Measurements from ENCODE around the gene SREK1.

Gene SREK1

GRCh38 chr5:66164044-66164790 lies 20.1 kb downstream of the SREK1 start:
- DNase-seq = no peak

DNA sequence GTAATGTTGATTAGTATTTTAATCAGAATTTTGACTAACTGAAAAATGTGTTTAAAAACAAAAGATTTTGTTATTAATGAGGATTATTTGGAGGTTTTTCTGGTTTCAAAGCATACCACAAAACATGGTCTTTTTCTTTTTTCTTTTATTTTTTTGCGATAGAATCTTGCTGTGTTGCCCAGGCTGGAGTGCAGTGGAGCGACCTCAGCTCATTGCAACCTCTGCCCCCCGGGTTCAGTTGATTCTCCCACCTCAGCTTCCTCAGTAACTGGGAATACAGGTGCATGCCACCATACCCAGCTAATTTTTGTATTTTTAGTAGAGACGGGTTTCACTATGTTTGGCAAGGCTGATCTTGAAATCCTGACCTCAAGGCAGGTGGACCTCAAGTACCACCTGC lies 24.1 kb downstream of the SREK1 start:
- no peak for DNase-seq

DNA sequence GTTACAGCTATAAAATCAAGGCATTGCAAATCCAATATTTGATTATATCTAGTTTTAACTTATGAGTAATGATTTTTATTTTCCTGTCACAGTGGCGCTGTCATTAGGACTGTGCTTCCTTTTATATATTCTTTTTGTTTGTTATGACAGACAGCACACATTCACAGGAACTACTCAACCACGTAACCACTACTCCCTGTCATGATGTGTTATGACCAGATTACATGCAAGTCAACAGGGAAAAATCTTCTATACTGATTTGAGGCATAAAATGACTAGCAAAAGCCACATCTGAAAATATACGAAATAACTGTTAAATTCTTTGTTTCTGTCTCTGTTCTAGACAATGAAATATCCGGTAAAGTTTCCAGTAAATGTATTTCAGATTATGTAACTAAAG lies 25.4 kb downstream of the SREK1 start:
- no peak for DNase-seq

- no peak for DNase-seq
These were observed 26.3 kb downstream of the SREK1 start for GRCh38 chr5:66170195-66170919.

DNA sequence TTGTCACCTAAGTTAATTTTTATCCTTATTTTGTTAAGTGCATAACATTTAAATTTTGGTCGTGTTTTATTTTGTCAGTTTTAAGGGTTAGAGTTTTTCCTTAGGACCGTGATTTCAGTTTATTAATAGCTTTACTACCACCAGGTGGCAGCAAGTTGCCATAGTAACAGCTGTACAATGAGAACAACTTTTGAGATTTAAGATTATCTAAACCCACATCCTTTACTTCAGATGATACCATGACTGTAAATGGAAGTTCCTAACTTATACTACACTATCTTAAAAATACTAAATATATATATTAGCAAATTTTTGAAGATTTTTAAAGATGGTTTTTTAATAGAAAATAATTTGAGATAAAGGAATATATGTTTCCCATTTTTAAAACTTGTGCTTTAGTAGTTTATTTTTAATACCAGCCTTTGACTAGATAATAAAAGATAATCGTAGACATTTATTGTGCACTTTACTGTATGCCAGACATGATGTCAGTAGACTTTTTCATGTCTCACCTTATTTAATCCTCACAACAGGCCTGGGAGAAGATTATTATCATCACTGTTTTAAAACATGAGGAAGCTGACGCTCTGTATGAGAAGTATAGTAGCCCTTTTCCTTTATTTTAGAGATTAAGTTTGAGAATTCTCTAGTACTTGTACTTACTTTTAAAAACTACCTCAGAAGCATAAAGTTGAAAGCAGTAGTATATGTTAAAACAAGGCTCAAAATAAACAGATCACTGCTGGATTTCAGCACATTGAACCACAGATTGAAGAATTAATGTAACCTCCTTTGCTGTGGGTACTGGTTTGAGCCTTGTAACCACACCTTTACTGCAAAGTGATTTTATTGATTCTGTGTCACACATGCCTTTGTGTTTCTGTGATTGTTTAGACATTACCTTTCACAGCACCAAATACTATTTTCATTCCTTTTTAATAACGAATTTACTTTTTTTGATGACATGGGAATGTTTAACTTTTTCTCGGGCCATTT lies 27.5 kb downstream of the SREK1 start:
- no peak for DNase-seq

DNA sequence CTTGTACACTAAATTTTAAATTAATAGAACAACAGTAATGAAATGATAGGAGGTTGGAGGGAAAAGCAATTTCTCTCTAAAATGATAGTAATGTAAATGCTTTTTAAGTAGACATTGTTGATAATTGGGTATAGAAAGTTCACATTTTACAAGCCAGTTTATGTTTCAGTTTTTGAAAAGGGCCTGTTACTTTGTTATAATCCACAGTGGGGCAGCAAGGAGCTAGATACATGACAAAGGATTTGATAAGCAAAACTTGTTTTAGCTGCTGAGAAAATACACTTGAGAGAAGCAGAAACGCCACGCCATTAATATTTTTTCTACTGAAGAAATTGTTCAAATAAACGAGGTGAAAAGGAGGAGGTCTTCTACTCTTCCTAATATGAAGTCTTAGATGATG lies 30.2 kb downstream of the SREK1 start:
- no peak for DNase-seq

DNA sequence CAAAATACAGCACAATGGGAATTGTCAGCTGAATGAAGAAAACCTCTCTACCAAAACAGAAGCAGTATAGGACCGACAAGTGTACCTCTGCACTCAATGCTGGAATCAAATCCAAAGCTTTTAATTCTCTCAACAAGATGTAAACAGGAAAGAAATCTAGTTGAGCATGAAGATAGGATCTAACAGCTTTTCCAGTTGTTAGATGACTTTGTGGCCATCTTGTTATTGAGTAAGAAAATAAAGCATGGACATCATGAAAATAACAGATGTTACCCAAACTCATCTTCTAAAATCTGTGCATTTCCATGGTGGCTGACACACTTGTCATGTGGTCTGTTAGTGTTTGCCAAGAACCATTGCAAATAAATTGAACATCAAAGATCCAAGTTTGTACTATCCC lies 34.7 kb downstream of the SREK1 start:
- DNase-seq = no peak

DNA sequence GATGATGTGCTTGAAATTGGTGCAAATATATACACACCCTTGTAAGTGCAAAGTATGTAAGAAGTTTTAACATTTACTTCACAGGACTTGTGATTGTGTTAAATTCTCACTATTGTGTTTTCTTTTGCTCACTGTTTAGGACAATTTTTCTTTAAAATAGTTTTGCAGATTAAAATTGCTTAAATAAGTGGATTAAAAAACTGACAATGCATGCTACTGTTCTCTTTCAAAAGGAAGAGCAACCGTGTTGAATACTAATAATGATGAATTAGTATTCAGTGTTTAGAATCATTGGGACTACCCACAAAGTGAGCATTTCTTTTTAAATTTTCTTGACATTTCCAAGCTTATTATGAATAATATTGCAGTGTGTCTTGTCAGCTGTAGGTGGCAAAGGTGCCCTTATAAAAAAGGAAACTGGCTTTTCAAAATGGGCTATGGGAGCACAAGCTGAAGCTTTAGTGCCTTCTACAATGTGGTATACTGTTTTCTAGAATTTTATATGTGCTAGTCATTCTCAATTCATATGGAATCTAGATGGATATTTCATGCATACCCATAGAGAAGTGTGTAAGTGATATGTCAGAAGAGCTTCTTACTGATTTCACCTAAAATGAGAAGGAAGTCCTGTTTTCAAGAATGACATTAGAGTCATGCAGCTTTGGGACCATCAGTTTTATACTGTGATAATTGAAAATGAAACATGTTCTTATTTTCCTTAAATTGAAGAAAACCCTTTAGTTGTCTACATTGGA lies 35.4 kb downstream of the SREK1 start:
- DNase-seq = no peak

DNA sequence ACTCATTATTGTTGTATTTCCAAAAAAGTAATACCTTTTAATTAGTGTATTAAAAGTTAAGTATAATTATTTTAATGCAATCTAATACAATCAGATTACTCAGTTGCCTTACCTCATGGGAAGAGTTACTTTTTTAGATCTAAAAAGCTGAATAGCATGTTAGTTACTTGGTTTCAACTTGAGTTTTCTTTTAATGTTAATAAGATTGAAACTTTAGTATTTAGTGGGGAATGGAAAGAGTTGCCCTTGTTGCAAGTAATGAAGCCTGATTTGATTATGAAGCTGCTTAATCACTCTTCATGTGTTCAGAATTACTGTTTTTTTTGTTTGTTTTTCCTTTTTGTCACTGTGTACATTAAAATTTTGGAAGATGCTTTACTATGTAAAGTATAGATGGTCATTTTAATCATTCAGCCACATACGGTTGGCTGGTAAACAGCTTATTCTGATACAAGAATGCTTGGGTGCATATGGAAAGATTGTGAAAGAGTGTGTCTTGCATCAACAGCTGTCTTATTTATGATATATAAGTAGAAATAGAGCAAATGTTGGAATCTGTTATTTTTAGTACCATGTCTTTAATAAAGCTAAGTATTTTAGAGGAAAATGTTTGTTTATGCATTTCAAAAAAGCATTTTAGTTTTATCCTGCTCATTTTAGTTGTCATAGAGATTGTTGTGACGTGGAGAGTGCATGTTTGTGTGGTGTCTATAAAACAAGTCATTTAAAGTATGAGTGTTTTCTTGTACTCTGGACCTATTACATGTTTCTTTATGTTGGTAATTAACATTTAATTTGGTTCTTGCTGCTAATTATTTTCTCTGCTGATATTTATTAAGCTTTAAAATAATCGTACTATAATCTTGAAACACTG lies 36.4 kb downstream of the SREK1 start:
- DNase-seq = no peak

DNA sequence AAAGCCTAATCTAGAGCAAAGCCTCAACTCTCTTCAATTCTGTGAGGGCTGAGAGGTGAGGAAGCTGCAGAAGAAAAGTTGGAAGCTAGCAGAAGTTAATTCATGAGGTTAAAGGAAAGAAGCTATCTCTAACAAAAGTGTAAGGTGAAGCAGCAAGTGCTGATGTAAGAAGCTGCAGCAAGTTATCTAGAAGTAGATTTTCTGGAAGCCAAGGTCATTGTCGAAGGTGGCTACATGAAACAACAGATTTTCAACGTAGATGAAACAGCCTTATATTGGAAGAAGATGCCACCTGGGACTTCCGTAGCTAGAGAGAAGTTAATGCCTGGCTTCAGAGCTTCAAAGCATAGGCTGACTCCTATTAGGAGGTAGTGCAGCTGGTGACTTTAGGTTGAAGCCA lies 42.0 kb downstream of the SREK1 start:
- no peak for DNase-seq

DNA sequence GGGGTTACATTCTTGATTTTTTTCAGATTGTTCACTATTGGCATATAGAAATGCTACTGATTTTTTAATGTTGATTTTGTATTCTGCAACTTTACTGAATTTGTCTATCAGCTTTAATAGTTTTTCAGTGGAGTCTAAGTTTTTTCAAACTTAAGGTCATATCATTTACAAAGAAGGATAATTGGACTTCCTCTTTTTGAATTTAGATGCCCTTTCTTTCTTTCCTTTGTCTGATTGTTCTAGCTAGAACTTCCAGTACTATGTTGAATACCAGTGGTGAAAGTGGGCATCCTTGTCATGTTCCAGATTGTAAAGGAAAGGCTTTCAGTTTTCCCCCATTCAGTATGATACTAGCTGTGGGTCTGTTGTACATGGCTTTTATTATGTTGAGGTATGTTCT lies 49.3 kb downstream of the SREK1 start:
- no peak for DNase-seq

DNA sequence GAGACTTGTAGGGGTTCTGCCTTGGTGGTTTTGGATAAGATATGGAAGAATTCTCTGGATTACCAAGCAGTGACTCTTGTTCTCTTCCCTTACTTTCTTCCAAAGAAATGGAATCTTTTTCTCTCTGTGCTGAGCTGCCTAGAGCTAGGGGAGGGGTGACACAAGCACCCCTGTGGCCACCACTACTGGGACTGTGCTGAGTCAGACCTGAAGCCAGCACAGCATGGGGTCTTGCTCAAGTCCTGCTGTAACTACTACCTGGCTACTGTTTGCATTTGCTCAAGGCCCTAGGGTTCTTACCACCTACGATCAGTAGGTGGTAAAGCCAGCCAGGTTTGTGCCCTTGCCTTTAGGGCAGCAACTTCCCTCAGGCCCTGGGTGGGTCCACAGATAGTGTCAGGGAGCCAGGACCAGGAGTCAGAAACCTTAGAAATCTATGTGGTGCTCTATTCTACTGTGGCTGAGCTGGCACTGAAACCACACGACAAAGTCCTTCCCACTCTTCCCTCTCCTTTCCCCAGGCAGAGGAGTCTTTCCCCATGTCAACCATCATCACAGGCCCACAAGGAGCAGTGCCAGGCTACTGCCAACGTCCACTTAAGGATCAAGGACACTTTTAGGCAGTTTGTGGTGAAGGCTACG lies 53.8 kb downstream of the SREK1 start:
- DNase-seq = no peak

- no peak for DNase-seq
These were observed 54.7 kb downstream of the SREK1 start for GRCh38 chr5:66198837-66199236.

DNA sequence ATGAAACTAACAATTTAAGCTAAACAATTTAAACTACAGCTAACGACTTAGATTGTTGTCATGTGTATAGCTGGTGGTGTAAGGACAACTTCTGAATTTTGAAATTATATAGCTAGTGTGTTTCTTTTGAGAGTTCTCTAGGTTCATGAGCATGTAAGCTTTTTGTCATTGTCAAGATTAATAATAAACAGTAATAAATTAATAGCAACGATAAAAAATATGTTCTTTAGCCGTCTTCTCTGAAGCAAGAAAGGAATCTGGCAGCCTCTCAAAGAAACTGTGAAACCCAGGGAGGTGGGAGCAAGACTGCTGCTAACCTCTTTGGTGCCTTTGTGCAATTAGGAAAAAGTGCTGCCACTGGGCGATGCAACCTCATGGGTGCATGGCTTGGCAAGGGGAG lies 59.4 kb downstream of the SREK1 start:
- no peak for DNase-seq

DNA sequence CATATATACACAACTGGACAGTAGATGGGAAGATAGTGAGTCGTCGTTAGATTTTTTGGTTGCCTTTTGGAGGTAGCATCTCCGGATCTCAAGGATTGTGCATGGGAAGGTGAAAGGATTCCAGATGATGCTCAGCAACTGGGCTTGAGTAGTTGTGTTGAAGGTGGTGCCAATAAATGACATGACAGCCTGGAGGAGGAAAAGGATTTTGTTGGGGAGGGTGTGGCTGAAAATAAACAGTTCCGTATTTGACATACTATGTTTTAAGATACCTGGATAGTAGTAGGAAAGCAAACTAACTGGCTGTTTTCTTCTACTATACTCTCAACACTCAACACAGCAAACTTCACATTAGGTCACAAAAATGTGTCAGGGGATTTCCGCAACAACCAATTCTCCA lies 62.4 kb downstream of the SREK1 start:
- DNase-seq = no peak

- DNase-seq = no peak
These were observed 63.9 kb downstream of the SREK1 start for GRCh38 chr5:66207800-66208561.

DNA sequence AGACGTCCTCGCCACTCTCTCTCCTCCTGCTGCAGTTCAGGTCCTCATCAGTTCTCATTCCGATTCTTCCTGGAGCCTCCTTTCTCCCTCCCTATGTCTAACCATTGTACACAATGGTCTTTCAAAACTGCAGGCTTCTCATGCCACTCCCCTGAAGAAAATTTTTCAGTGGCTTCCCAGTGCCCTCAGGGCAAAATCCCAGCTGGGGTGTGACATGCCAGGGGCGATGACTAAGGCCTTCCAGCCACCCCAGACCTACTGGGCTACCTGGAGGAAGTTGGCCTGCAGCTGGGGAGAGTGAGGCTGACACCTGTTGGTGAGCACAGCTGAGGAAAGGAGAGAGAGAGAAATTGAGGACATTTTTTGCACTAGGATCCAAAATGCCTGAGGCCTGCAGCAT lies 65.2 kb downstream of the SREK1 start:
- no peak for DNase-seq

DNA sequence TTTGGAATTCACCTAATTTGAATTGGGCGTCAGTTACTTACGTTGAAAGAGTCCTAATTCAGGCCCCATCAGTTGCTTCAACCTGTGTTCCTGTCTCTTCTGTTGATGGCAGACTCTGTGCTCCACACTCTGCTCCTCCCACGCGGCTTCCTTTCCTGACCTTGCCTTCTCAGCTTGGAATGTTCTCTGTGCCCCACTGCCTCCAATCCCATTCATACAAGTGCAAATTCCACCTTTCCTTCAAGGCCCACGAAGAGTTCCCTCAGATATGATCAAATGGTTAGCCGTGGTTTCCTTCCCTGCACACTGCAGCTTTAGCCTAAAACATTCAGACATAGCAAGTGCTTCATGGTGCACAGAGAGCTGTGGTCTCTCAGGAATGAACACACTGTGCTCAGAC lies 65.7 kb downstream of the SREK1 start:
- no peak for DNase-seq

DNA sequence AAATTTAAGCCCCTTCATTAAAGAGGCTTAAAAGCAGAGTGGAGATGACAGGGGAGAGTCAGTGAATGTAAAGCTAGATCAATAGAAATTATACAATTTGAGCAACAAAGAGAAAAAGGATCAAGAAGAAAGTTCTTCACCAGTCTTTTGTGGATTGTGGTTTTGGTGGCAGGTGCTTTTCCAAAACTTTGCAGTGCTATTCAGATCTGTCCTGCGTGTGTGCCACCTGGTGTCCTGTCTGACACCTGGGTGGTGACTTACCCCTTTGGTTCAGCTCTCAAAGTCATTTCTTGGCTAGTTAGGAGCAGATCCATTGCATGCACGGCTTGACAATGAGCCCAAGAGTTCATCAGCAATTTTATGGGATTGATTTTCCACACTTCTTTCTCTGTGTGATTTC lies 69.4 kb downstream of the SREK1 start:
- no peak for DNase-seq

DNA sequence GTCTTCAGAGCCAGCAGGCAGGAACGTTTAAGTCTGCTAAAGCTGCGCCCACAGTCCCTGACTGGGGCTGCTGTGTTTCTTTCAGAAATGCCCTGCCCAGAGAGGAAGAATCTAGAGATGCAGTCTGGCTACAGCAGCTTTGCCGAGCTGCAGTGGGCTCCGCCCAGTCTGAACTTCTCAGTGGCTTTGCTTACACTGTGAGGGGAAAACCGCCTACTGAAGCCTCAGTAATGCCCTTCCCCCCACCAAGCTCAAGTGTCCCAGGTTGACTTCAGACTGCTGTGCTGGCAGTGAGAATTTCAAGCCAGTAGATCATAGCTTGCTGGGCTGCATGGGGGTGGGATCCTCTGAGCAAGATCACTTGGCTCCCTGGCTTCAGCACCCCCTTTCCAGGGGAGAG lies 78.4 kb downstream of the SREK1 start:
- DNase-seq = no peak

All from NCI-H1930 (cell line).